Epidermal melanocyte (primary cell): ENCODE data around the gene ADAMTS2.

ENCODE experiments used
- DNase-seq: peaks from one replicate; pipeline ENCODE4 v3.0.0; 2011; ENCODE audit warnings: low spot score; ENCODE audit not compliant: insufficient read length

The ADAMTS2 gene

GRCh38 chr5:179181988-179182387 is 163.3 kb downstream of the ADAMTS2 start:
- no peak for DNase-seq

GRCh38 chr5:179180921-179181645 is 164.2 kb downstream of the ADAMTS2 start:
- DNase-seq: no peak

GRCh38 chr5:179180061-179180610 is 165.1 kb downstream of the ADAMTS2 start:
- no peak for DNase-seq

GRCh38 chr5:179177711-179178575 is 167.3 kb downstream of the ADAMTS2 start:
- DNase-seq: no peak

GRCh38 chr5:179176571-179177230 is 168.6 kb downstream of the ADAMTS2 start:
- DNase-seq: no peak

GRCh38 chr5:179176166-179176565 is 169.1 kb downstream of the ADAMTS2 start:
- no peak for DNase-seq

GRCh38 chr5:179171816-179172745 is 173.2 kb downstream of the ADAMTS2 start:
- DNase-seq: no peak

- no peak for DNase-seq
These were observed 173.9 kb downstream of the ADAMTS2 start for GRCh38 chr5:179171251-179171815.

- no peak for DNase-seq
These were observed 174.7 kb downstream of the ADAMTS2 start for GRCh38 chr5:179170606-179171005.

GRCh38 chr5:179169836-179170235 is 175.4 kb downstream of the ADAMTS2 start:
- DNase-seq: no peak

GRCh38 chr5:179168664-179169063 is 176.6 kb downstream of the ADAMTS2 start:
- DNase-seq: no peak

- DNase-seq: no peak
These were observed 177.3 kb downstream of the ADAMTS2 start for GRCh38 chr5:179167871-179168451.

GRCh38 chr5:179166886-179167841 is 178.1 kb downstream of the ADAMTS2 start:
- peak; percentile 43 for DNase-seq

GRCh38 chr5:179166171-179166885 is 178.9 kb downstream of the ADAMTS2 start:
- DNase-seq: no peak

- DNase-seq: no peak
These were observed 179.7 kb downstream of the ADAMTS2 start for GRCh38 chr5:179165421-179166170.

- DNase-seq: no peak
These were observed 180.6 kb downstream of the ADAMTS2 start for GRCh38 chr5:179164331-179165311.
